A204.1 (cell line): Measurements from ENCODE around the gene REN.

ENCODE experiments used
- FAIRE-seq: peaks from 2 replicates; lab custom pipeline; 2012; peaks lifted over from hg19 to GRCh38; lab: Jason Lieb, UNC

Gene REN

GRCh38 chr1:204152310-204153044, 13.7 kb downstream of the REN start:
- no peak for FAIRE-seq

- no peak for FAIRE-seq
Measured at GRCh38 chr1:204151552-204152309, 14.4 kb downstream of the REN start, which contains the start of gene ETNK2. Gene ETNK2, minus strand, starts transcription at chr1:204152044. Its CDS starts 192 bp downstream, at chr1:204151852.

DNA sequence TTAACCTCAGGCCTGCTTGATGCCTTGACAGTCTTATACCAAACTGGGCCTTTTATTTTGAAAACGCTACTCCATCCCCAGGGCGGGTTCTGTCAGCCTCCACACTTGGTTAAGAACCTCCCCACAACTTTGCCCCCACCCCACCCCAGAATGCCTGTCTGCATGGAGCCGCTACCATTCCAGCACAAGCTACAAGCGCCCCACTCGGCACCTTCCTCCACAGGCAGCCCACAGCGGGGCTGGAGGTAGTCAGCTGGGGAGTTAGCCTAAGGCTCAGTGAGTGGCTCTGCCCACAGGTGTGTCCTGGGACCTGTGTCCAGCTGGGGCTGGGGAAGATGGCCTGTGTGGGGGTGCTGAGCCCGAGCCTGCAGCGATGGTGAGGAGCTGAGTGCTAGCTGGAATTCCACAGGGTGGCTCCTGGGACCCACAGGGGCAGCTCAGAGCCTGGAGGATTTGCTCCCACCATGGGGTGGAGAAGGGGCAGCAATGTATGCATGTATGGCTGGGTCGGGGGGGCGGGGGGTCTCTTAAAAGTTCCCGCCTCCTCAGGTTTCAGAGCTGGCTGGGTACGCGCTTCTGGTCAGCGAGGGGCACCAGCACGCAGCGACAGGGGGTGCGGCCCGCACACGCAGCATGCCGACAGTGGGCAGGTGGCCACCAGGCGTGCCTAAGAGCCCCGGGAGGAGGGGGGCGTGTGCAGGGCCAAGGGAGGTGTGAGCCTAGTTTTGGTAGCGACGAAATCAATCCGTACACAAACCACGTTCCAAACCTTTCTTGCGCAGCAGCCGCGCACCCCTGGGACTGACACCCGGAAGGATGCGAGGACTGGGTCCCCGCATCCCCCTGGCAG, 15.2 kb downstream of the REN start:
- no peak for FAIRE-seq

DNA sequence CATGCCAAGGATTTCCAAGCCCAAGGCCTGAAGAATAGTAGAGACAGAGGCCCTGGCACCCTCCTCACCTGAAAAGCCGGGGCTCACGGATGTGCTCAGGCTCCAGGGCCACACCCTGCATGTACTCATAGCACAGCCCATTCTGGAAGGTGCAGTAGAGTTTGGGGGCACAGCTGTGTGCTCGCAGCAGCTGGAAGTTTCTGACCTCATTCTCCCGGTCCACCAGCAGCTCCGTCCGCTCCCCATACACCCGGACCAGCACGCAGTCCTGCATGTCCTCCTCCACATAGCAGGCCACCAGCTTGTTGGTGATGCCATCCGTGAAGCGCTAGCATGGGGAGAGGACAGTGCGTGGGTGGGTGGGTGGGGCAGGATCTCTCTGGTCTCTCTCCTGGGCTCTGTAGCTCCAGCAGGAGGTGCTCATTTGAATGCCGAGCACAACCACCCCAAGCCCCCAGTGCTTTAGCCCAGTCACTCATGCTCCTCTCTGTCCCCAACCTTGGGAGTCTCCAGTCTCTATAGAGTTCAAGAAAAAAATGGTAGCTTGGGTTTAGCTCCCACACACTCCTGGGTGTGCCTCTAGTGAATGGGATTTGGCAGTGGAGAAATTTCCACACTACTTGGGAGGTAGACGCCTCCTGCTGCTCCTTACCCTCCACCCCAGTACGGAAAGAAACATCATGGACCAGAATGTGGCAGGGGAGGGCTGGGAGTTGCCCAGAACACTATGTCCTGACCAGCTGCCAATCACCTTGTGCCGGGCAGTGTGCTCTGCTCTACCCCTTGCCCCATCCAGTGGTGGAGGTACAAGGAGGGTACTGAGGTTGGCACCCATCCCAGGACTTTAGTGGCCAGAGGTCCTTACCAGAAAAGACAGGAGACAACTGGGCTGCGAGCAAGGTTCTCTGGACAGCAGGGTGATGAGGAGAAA, 16.2 kb downstream of the REN start:
- no peak for FAIRE-seq

- no peak for FAIRE-seq
Measured at GRCh38 chr1:204149107-204149506, 17.0 kb downstream of the REN start.

DNA sequence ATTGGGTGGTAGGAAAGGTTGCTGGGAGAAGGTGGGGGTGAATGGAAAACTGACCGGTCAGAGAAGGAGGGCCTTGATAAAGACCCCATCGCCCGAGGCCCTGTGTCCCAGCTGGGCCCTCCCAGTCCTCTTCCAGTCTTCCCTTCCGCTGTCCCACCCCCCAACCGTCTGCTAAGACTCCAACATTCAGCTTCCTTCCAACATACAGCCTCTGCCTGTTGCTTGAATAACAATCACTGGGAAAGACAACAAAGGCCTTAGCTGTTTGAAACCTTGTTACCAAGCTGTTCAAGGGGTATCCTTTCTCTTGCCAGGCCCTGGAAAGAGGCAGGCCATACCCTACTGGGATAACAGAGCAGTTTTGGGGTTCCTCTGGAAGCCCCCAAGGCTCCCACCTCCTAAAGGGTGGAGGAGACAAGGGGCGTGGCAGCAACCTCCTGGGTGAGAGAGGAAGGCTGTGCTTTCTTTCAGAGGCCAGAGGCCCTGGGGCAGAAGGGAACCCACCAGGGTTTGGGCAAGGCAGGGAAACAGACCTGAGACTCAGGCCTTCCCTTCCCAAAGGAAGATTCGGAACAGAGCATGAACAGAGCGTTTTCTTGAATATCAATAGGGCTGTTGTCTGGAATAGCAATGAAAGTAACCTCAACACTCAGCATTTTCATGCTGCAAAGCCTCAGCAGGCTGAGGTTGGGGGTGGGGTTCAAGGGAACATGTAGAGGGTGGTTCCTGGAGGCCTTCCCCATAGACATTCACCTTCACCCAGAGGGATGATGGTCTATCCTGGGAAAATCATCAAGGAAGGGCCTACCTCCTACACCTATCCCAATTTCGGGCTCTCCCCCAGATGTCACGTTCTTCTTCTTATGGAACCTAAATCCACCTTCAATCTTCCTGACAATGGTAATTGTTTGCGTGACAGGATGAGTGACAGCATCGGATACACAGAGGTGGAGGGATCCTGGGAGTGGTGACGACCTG, 18.4 kb downstream of the REN start:
- no peak for FAIRE-seq

GRCh38 chr1:204146965-204147364, 19.2 kb downstream of the REN start:
- FAIRE-seq: no peak

GRCh38 chr1:204146309-204146708, 19.8 kb downstream of the REN start:
- no peak for FAIRE-seq

GRCh38 chr1:204145033-204145504, 21.1 kb downstream of the REN start:
- no peak for FAIRE-seq

- no peak for FAIRE-seq
Measured at GRCh38 chr1:204143276-204144041, 22.7 kb downstream of the REN start.

- no peak for FAIRE-seq
Measured at GRCh38 chr1:204142032-204142974, 23.8 kb downstream of the REN start.

DNA sequence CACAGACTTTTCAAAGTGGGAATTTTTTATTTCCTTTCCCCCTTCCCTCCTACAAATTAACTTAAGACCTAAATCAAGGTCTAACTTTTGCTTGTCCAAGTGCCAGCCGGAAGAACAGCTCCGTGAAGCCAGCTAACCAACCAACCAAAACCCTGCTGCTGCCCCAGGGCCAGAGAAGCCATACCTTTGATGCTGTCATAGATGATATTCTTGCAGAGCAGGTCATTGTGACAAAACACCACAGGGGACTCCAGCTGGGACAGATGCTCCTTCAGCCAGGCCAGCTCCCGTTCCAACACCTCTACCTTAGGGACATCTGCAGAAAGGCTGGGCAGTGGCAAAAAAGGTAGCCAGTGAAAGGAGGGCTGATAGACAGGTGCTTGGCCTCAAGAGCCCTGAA, 25.0 kb downstream of the REN start:
- no peak for FAIRE-seq

- no peak for FAIRE-seq
Measured at GRCh38 chr1:204139952-204140351, 26.2 kb downstream of the REN start.

DNA sequence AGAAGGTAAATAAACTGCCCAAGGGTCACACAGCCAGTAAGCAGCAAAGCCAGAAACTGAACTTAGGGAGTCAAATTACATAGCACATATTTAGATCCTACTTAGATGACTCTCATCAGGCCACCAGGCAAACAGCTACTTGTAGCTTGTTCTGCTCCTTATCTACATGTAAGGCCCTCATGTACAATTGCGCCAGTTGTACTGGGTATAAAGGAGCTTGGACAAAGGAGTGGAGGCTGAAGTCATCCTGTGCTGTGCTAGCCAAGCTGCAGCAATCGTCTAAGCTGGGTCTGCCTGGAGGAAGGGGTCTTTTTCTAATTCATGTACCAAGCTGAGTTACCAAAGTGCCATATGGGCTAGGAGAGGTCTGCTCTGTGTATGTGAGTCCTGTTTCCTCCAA, 27.0 kb downstream of the REN start:
- no peak for FAIRE-seq

DNA sequence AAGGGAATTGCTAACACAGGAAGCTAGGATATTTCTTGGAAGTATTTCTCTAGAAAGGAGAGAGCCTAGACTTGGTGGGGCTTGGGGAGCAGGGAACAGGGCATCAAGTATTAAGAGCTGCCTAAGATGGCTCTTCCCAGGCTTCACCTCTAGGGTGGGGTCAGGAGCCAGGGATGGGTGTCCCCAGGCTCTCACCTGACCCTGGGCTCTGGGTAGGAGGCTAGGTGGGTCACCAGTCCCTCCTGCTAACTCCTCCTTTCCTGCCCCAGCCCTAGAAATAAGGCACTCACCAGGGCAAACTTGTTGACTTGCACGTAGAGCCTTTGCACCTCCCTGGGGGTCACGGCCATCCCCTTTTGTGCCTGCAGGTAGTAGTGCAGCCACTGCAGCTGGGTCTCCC, 29.3 kb downstream of the REN start:
- FAIRE-seq: no peak

- FAIRE-seq: no peak
Measured at GRCh38 chr1:204134103-204134502, 32.0 kb downstream of the REN start.

GRCh38 chr1:204132718-204133117, 33.4 kb downstream of the REN start:
- no peak for FAIRE-seq

DNA sequence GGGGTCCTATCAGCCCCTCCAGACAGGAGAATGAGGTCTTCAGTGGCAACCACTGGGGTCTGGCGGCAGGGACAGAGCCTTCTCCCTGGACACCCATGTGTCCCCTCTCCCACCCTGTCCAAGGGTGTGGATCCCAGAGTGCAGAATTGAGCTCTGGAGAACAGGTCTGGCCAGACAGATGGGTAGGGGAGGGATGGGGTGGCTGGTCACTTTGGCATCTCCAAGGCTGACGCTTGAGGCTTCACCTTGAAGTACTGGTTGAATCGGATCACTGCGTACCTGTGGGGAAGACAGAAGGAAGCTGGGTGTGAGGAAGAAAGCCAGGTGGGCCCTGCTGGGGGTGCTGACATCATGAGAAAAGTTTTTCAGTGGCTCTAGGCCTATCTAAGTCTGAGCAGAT, 34.2 kb downstream of the REN start:
- FAIRE-seq: no peak
